ENCODE measurements around the gene DLGAP1.

- TF ChIP-seq CTCF (IDR thresholded peaks at IDR 0.05) (no peak), EZH2 (IDR thresholded peaks at IDR 0.05; ENCODE audit: borderline replicate concordance, insufficient read depth, low read depth, low read length, poor library complexity, severe bottlenecking) (no peak)
These were observed 145.9 kb downstream of the DLGAP1 start for GRCh38 chr18:4309227-4309626.
